Measurements from ENCODE around the gene PSG4. TPM values are rescaled to one million over a fixed set of nuclear protein-coding genes. Genes with fewer than 3 reads are reported as not detected.
"Not testable (repeated sequence)": the region's sequence is repeated elsewhere in the genome, so short reads cannot be mapped to it uniquely, and the experiment has no call there.

The PSG4 gene
- polyA plus RNA-seq, 1 experiment: 0.84 TPM

DNA sequence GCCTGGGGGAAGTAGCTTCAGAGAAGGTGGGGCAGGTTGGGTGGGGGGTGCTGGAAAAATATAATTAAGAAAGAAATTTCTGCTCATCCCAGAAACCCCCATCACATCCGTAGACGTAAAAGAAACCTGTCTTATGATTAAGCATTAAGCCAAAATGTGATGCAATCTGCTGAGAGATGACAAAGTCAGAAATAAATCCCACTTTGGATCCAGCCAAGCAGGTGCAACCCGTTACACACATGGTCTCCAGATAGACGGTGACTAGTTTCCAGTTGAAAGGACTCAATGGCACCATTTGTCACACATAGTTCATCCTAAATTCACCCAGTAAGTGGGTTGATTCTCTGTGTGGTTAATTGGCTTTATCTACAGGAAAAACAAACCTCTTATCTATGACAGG, 53.2 kb downstream of the PSG4 start:
- Histone ChIP-seq H3K27me3 (ENCODE audit: control insufficient read depth, insufficient read depth, low read length) (no peaks in the 10 kb centered on the region), H3K4me3 (ENCODE audit: low read depth, low read length) (no peak overlapping the region), H3K27ac (ENCODE audit: low read depth, low read length) (no peak overlapping the region), H3K9me3 (ENCODE audit: control insufficient read depth, insufficient read depth, low read length) (peaks cover 3% of the 10 kb centered on the region; the same call in 1 of the 2 replicates)
- ChIA-PET CTCF (no interaction called here), POLR2A (no interaction called here)
- TF ChIP-seq, protein P1, sequence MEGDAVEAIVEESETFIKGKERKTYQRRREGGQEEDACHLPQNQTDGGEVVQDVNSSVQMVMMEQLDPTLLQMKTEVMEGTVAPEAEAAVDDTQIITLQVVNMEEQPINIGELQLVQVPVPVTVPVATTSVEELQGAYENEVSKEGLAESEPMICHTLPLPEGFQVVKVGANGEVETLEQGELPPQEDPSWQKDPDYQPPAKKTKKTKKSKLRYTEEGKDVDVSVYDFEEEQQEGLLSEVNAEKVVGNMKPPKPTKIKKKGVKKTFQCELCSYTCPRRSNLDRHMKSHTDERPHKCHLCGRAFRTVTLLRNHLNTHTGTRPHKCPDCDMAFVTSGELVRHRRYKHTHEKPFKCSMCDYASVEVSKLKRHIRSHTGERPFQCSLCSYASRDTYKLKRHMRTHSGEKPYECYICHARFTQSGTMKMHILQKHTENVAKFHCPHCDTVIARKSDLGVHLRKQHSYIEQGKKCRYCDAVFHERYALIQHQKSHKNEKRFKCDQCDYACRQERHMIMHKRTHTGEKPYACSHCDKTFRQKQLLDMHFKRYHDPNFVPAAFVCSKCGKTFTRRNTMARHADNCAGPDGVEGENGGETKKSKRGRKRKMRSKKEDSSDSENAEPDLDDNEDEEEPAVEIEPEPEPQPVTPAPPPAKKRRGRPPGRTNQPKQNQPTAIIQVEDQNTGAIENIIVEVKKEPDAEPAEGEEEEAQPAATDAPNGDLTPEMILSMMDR (IDR thresholded peaks at IDR 0.05; ENCODE audit: low read depth, low read length): no peak
- no peak for DNase-seq (ENCODE audit: low read depth, low spot score)

DNA sequence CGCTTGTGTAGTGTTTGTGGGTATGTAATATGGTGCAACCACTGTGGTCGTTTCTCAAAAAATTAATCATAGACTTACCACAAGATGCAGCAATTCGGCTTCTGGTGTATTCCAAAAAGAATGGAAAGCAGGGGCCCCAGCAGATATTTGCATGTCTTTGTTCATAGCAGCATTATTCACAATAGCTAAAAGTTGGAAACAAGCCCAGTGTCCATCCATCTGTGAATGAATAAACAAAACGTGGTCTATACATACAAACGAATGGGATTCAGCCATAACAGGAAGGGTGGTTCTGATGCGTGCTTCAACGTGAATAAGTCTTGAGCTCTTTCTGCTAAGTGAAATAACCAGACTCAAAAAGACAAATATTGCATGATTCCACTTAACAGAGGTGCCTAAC, 55.6 kb downstream of the PSG4 start:
- ChIA-PET CTCF (interaction anchor here (0.7 kb wide), 1 partner anchor 66 kb away, joined by 3 read pairs; no protein-coding TSS in a partner anchor), POLR2A (interaction anchor here (1.7 kb wide), 1 partner anchor 32 kb away, joined by 8 read pairs; no protein-coding TSS in a partner anchor)
- not testable (repeated sequence) for H3K27me3 ChIP-seq (ENCODE audit: control insufficient read depth, insufficient read depth, low read length); H3K9me3 ChIP-seq (ENCODE audit: control insufficient read depth, insufficient read depth, low read length); H3K27ac ChIP-seq (ENCODE audit: low read depth, low read length); H3K4me3 ChIP-seq (ENCODE audit: low read depth, low read length)
- DNase-seq (ENCODE audit: low read depth, low spot score): peak; percentile 71

DNA sequence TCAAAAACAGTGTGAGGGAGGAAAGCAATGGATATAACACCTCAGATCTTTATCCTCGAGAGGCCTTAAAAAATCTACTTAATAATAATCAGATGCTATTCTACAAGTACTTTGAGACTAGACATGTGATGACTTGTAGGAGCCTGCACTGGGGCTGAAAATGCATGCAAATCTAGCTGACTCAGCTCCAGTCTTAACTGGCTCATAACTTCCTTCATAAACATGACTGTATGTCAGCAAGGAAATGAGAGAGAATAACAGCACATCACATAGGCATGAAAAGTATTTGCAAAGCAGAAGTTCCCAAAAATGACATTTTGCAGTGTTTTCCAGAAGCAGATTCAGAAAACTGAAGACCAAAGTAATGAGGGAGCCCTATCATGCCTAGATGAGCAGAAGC, 57.2 kb downstream of the PSG4 start:
- TF ChIP-seq, protein P1 (IDR thresholded peaks at IDR 0.05; ENCODE audit: low read depth, low read length): no peak
- peak; percentile 69 for DNase-seq (ENCODE audit: low read depth, low spot score)
- POLR2A ChIA-PET: no interaction called here
- Histone ChIP-seq H3K4me3 (ENCODE audit: low read depth, low read length) (no peak overlapping the region), H3K27me3 (ENCODE audit: control insufficient read depth, insufficient read depth, low read length) (no peaks in the 10 kb centered on the region), H3K9me3 (ENCODE audit: control insufficient read depth, insufficient read depth, low read length) (no peaks in the 10 kb centered on the region), H3K27ac (ENCODE audit: low read depth, low read length) (peak overlapping the region; percentile 57)
- CTCF ChIA-PET: no interaction called here

Other genes starting within 250 kb of the PSG4 start
- gene PSG11, start 179.2 kb downstream of the PSG4 start, polyA plus RNA-seq (2011; rRNA removed): 0.11 TPM in 1 of 2 replicates, not detected in the other
- 0.71 and 1.0 TPM in 2 replicates for gene PSG2, start 122.9 kb downstream of the PSG4 start, polyA plus RNA-seq (2011; rRNA removed)
- 115 and 135 TPM in 2 replicates for gene PSG5, start 19.1 kb downstream of the PSG4 start, polyA plus RNA-seq (2011; rRNA removed)
- gene PSG9, start 63.9 kb upstream of the PSG4 start, polyA plus RNA-seq (2011; rRNA removed): 0.79 and 1.1 TPM in 2 replicates
- 0.19 and 0.41 TPM in 2 replicates for gene CD177, start 148.0 kb upstream of the PSG4 start, polyA plus RNA-seq (2011; rRNA removed)
- not detected in 2 replicates for gene TEX101, start 209.3 kb upstream of the PSG4 start, polyA plus RNA-seq (2011; rRNA removed)